Measurements from ENCODE around the gene FOXJ2.
A peak's percentile ranks its signal among the peaks of the same experiment; 100 is the strongest.
"Not testable (repeated sequence)": the region's sequence is repeated elsewhere in the genome, so short reads cannot be mapped to it uniquely, and the experiment has no call there.

The FOXJ2 gene

GRCh38 chr12:8032242-8033152 is at the start of gene FOXJ2:
Gene FOXJ2 (plus strand): TSS chr12:8032716. CDS start chr12:8039833, 7,117 bp downstream.
- peak; percentile 72 for DNase-seq (ENCODE audit: low read depth)

- not testable (repeated sequence) for DNase-seq (ENCODE audit: low read depth)
Observed at GRCh38 chr12:7983019-7983418, 49.5 kb upstream of the FOXJ2 start.

- DNase-seq (ENCODE audit: low read depth): not testable (repeated sequence)
Observed at GRCh38 chr12:7983460-7983859, 49.1 kb upstream of the FOXJ2 start.

GRCh38 chr12:7984900-7985299 is 47.6 kb upstream of the FOXJ2 start:
- no peak for DNase-seq (ENCODE audit: low read depth)

- no peak for DNase-seq (ENCODE audit: low read depth)
Observed at GRCh38 chr12:7985802-7986418, 46.6 kb upstream of the FOXJ2 start.

- DNase-seq (ENCODE audit: low read depth): peak; percentile 75
Observed at GRCh38 chr12:7989827-7990491, 42.6 kb upstream of the FOXJ2 start.

- DNase-seq (ENCODE audit: low read depth): no peak
Observed at GRCh38 chr12:7991535-7991934, 41.0 kb upstream of the FOXJ2 start.

- DNase-seq (ENCODE audit: low read depth): no peak
Observed at GRCh38 chr12:7994731-7995205, 37.7 kb upstream of the FOXJ2 start.

GRCh38 chr12:7995266-7995963 is 37.1 kb upstream of the FOXJ2 start:
- DNase-seq (ENCODE audit: low read depth): peak; percentile 75

GRCh38 chr12:8000827-8001226 is 31.7 kb upstream of the FOXJ2 start:
- not testable (repeated sequence) for DNase-seq (ENCODE audit: low read depth)

GRCh38 chr12:8001496-8001895 is 31.0 kb upstream of the FOXJ2 start:
- DNase-seq (ENCODE audit: low read depth): not testable (repeated sequence)

- not testable (repeated sequence) for DNase-seq (ENCODE audit: low read depth)
Observed at GRCh38 chr12:8004897-8005296, 27.6 kb upstream of the FOXJ2 start.

GRCh38 chr12:8011331-8011730 is 21.2 kb upstream of the FOXJ2 start:
- DNase-seq (ENCODE audit: low read depth): no peak

GRCh38 chr12:8012651-8013309 is 19.7 kb upstream of the FOXJ2 start:
- DNase-seq (ENCODE audit: low read depth): no peak

- no peak for DNase-seq (ENCODE audit: low read depth)
Observed at GRCh38 chr12:8014836-8015235, 17.7 kb upstream of the FOXJ2 start.

- not testable (repeated sequence) for DNase-seq (ENCODE audit: low read depth)
Observed at GRCh38 chr12:8018213-8018612, 14.3 kb upstream of the FOXJ2 start.

GRCh38 chr12:8018666-8019581 is 13.6 kb upstream of the FOXJ2 start:
- no peak for DNase-seq (ENCODE audit: low read depth)

GRCh38 chr12:8026291-8026900 is 6.1 kb upstream of the FOXJ2 start:
- peak; percentile 91 for DNase-seq (ENCODE audit: low read depth)

- no peak for DNase-seq (ENCODE audit: low read depth)
Observed at GRCh38 chr12:8027856-8028255, 4.7 kb upstream of the FOXJ2 start.

GRCh38 chr12:8028267-8028666 is 4.2 kb upstream of the FOXJ2 start:
- no peak for DNase-seq (ENCODE audit: low read depth)

Measured in activated T-cell treated with anti-CD3 and anti-CD28 coated beads for 48 hours (primary cell).